SK-N-SH (cell line): Measurements from ENCODE around the gene AFF3. TPM values are rescaled to one million over a fixed set of nuclear protein-coding genes. Genes with fewer than 3 reads are reported as not detected.

ENCODE experiments used
- CTCF ChIA-PET: fragments of 300-600, 350-600 bp; formaldehyde crosslinking; extraction: SDS; loops from one replicate; lab custom pipeline; 2021; lab: Yijun Ruan, JAX
- POLR2A ChIA-PET: fragments of 350-600 bp; sonication (Branson Sonifier 250); formaldehyde crosslinking; extraction: SDS; loops from one replicate; lab custom pipeline; 2020; ENCODE audit warnings: antibody characterized with exemption, inconsistent platforms; lab: Yijun Ruan, JAX
- DNase-seq: peaks from one replicate; pipeline ENCODE4 v3.0.0; 2012
- H2AFZ ChIP-seq: fragments of 200-600 bp; sonication (generic); 2 replicates; pipeline ENCODE4 v1.8.1; 2016; ENCODE audit warnings: antibody characterized with exemption, mild to moderate bottlenecking, low read depth
- H3F3A ChIP-seq: fragments of 200-600 bp; sonication (generic); replicated peaks from 2 replicates; pipeline ENCODE3; 2016; ENCODE audit warnings: antibody characterized with exemption, mild to moderate bottlenecking; ENCODE audit not compliant: insufficient read depth
- H3K27ac ChIP-seq, 2 experiments: fragments of 200-500 bp in 1 of 2; fragments of 200-600 bp in 1 of 2; sonication (Bioruptor generic) in 1 of 2; sonication (generic), shearing (Covaris generic) in 1 of 2; 2 replicates each; pipeline versions ENCODE4 v1.5.1 to v1.6.1; 2014 to 2016; ENCODE audit warnings: low read depth in 2 of 2, inconsistent platforms in 1 of 2, low read length in 1 of 2, mild to moderate bottlenecking in 1 of 2, mixed read lengths in 1 of 2
- H3K27me3 ChIP-seq: fragments of 200-600 bp; sonication (generic), shearing (Covaris generic); 2 replicates; pipeline ENCODE4 v1.6.1; 2016; ENCODE audit warnings: mixed run types; ENCODE audit not compliant: insufficient read depth
- H3K36me3 ChIP-seq, 2 experiments: fragments of 200-500 bp in 1 of 2; fragments of 200-600 bp in 1 of 2; sonication (Bioruptor generic) in 1 of 2; sonication (generic) in 1 of 2; replicated peaks in 1 of 2; 2 replicates each; pipeline versions ENCODE3 to v1.5.1; 2014 to 2016; ENCODE audit warnings: low read length in 1 of 2, mild to moderate bottlenecking in 1 of 2; ENCODE audit not compliant: insufficient read depth in 2 of 2, control insufficient read depth in 1 of 2
- H3K4me1 ChIP-seq, 2 experiments: fragments of 200-500 bp in 1 of 2; fragments of 200-600 bp in 1 of 2; sonication (Bioruptor generic) in 1 of 2; sonication (generic), shearing (Covaris generic) in 1 of 2; 2 replicates each; pipeline versions ENCODE4 v1.5.1 to v1.6.1; 2014 to 2016; ENCODE audit warnings: low read depth in 1 of 2, low read length in 1 of 2, mixed run types in 1 of 2; ENCODE audit not compliant: insufficient read depth in 2 of 2, control insufficient read depth in 1 of 2
- H3K4me2 ChIP-seq: fragments of 200-600 bp; sonication (generic), shearing (Covaris generic); 2 replicates; pipeline ENCODE4 v1.6.1; 2017; ENCODE audit warnings: mixed run types
- H3K4me3 ChIP-seq, 2 experiments: fragments of 200-500 bp in 1 of 2; fragments of 200-600 bp in 1 of 2; sonication (Bioruptor generic) in 1 of 2; sonication (generic), shearing (Covaris generic) in 1 of 2; 2 replicates each; pipeline versions ENCODE4 v1.5.1 to v1.8.1; 2014 to 2016; ENCODE audit warnings: low read depth in 2 of 2, inconsistent platforms in 1 of 2, low read length in 1 of 2, mild to moderate bottlenecking in 1 of 2, mixed read lengths in 1 of 2, moderate library complexity in 1 of 2
- H3K79me2 ChIP-seq: fragments of 200-600 bp; sonication (generic); 2 replicates; pipeline ENCODE4 v1.8.1; 2017; ENCODE audit warnings: mild to moderate bottlenecking; ENCODE audit not compliant: insufficient read depth
- H3K9ac ChIP-seq: fragments of 200-600 bp; sonication (generic); 2 replicates; pipeline ENCODE4 v1.6.1; 2017; ENCODE audit warnings: mixed run types
- H3K9me2 ChIP-seq: fragments of 200-600 bp; sonication (generic); 2 replicates; pipeline ENCODE4 v1.6.1; 2017; ENCODE audit warnings: mixed run types
- H3K9me3 ChIP-seq: fragments of 200-600 bp; sonication (generic); 2 replicates; pipeline ENCODE4 v1.6.1; 2017; ENCODE audit warnings: mixed run types, mild to moderate bottlenecking, moderate library complexity
- H4K20me1 ChIP-seq: fragments of 200-600 bp; sonication (generic); 2 replicates; pipeline ENCODE4 v1.6.1; 2017; ENCODE audit warnings: mild to moderate bottlenecking, mixed run types; ENCODE audit not compliant: insufficient read depth
- ELF1 ChIP-seq: IDR thresholded peaks from 2 replicates; pipeline ENCODE4 v1.4.0; 2012
- EP300 ChIP-seq, 2 experiments: IDR thresholded peaks; 2 replicates each; pipeline versions ENCODE4 v1.4.0 to v1.6.1; 2012; ENCODE audit warnings: borderline replicate concordance in 1 of 2, low read depth in 1 of 2, low read length in 1 of 2
- EZH2phosphoT487 ChIP-seq: fragments of 200-600 bp; sonication (generic); IDR thresholded peaks from 2 replicates; pipeline ENCODE4 v1.6.1; 2017; ENCODE audit warnings: low read depth, mixed run types, mild to moderate bottlenecking, antibody characterized with exemption, moderate library complexity, borderline replicate concordance
- FOSL2 ChIP-seq: IDR thresholded peaks from 2 replicates; pipeline ENCODE4 v1.4.0; 2012; ENCODE audit warnings: low read depth, mild to moderate bottlenecking, moderate library complexity, borderline replicate concordance
- FOXJ3 ChIP-seq: sonication (generic); formaldehyde crosslinking; IDR thresholded peaks from 2 replicates; pipeline ENCODE4 v1.5.1; 2020; ENCODE audit warnings: mild to moderate bottlenecking, missing genetic modification reagents
- FOXM1 ChIP-seq: IDR thresholded peaks from 2 replicates; pipeline ENCODE4 v1.4.0; 2012; ENCODE audit warnings: low read depth, mild to moderate bottlenecking
- GATA2 ChIP-seq: sonication (generic); formaldehyde crosslinking; IDR thresholded peaks from 2 replicates; pipeline ENCODE4 v1.5.0; 2020; ENCODE audit warnings: mild to moderate bottlenecking, missing genetic modification reagents
- JUND ChIP-seq: IDR thresholded peaks from 2 replicates; pipeline ENCODE4 v1.4.0; 2012
- MEF2A ChIP-seq: IDR thresholded peaks from 2 replicates; pipeline ENCODE4 v1.4.0; 2012; ENCODE audit warnings: low read depth, borderline replicate concordance
- MXI1 ChIP-seq: IDR thresholded peaks from 2 replicates; pipeline ENCODE4 v1.6.1; 2012; ENCODE audit warnings: mild to moderate bottlenecking, low read depth, low read length, improper control_type of control experiment
- NFIC ChIP-seq: IDR thresholded peaks from 2 replicates; pipeline ENCODE4 v1.4.0; 2012; ENCODE audit warnings: borderline replicate concordance
- NRF1 ChIP-seq: IDR thresholded peaks from 2 replicates; pipeline ENCODE4 v1.6.1; 2012; ENCODE audit warnings: low read depth, mild to moderate bottlenecking, low read length
- POLR2AphosphoS5 ChIP-seq: IDR thresholded peaks from 2 replicates; pipeline ENCODE4 v1.6.1; 2012; ENCODE audit warnings: low read depth, low read length
- RAD21 ChIP-seq: IDR thresholded peaks from 2 replicates; pipeline ENCODE4 v1.6.1; 2012; ENCODE audit warnings: mild to moderate bottlenecking, low read length
- RCOR1 ChIP-seq: fragments of 150-350 bp; IDR thresholded peaks from 2 replicates; pipeline ENCODE4 v1.6.1; 2017; ENCODE audit warnings: antibody characterized with exemption, low read length
- RXRA ChIP-seq: IDR thresholded peaks from 2 replicates; pipeline ENCODE4 v1.4.0; 2012; ENCODE audit warnings: low read depth, mild to moderate bottlenecking, borderline replicate concordance
- SMC3 ChIP-seq: IDR thresholded peaks from 2 replicates; pipeline ENCODE4 v1.6.1; 2012; ENCODE audit warnings: low read depth, low read length, improper control_type of control experiment
- TAF1 ChIP-seq: IDR thresholded peaks from 2 replicates; pipeline ENCODE4 v1.6.1; 2012; ENCODE audit warnings: low read depth, mild to moderate bottlenecking, low read length, moderate library complexity, borderline replicate concordance
- TEAD4 ChIP-seq: IDR thresholded peaks from 2 replicates; pipeline ENCODE4 v1.4.0; 2012; ENCODE audit warnings: mild to moderate bottlenecking, borderline replicate concordance; ENCODE audit not compliant: insufficient read depth
- YY1 ChIP-seq: IDR thresholded peaks from 2 replicates; pipeline ENCODE4 v1.4.0; 2012; ENCODE audit warnings: low read depth, mild to moderate bottlenecking
- WGBS: methylation state at CpG from one replicate; pipeline ENCODE4 v1.1.6; 2017; ENCODE audit warnings: low lambda C conversion rate; 5-methylcytosine and 5-hydroxymethylcytosine counted together
- polyA plus RNA-seq, 3 experiments: library from polyadenylated mRNA; depleted of rRNA; stranded (reverse); fragments of >200 nt; gene quantifications; 2 replicates each; pipeline ENCODE4 v1.2.3, GENCODE V29; 2012
- TF ChIP-seq, protein P1 (sequence below): fragments of 200-600 bp; sonication (generic); IDR thresholded peaks from 2 replicates; pipeline ENCODE4 v1.6.1; 2017; ENCODE audit warnings: antibody characterized with exemption, mild to moderate bottlenecking, moderate library complexity
- TF ChIP-seq, protein P2 (sequence below): IDR thresholded peaks from 2 replicates; pipeline ENCODE4 v1.4.0; 2012; ENCODE audit warnings: low read depth

Gene AFF3
- polyA plus RNA-seq, 1 of the 3 experiments (the other 2 are of a cell fraction) = 0.36 TPM

DNA sequence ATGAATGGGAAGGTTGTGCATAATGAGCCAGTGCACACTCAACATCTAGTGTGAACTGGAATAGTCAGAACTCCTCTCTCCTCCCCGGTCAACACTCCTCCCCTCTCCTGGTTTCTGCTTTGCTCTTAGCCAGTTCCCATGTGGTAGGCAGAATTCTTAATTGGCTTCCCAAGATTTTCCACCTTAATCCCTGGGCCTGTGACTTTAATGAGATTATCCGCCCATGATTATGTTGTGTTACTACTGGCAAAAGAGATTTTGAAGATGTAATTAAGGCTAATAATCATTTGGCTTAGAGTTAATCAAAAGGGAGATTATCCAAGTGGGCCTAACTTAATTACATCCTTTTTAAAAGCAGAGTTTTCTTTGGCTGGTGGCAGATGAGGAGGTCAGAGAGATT lies 618.3 kb downstream of the AFF3 start:
- ChIA-PET CTCF (no interaction called here), POLR2A (no interaction called here)
- WGBS = 66% methylated on average over 2 of the region's 2 CpGs

DNA sequence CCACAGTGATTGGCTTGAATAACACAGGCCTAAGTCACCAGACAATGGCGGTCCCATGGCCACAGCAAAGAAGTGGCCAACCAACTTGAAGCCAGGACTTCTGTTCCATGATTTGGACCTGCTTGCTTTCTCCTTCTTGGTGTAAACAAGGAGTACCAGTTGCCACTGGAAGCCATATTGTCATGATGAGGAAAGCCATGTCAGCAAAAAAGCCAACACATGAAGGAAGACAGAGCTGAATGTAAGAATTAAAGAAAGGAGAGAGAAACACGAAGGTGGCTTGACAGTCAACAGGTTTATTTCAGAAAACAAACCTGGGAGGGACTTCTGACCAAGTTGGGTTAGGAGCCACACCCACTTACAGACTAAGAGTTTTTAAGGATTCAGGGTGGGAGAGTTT lies 620.2 kb downstream of the AFF3 start:
- H3F3A ChIP-seq = no peaks in the 10 kb centered on the region
- H2AFZ ChIP-seq = no peak overlapping the region
- H3K4me1 ChIP-seq = peaks cover 0 to 3% of the 10 kb centered on the region in 2 experiments; a peak in 1 of 4 replicates
- H3K27me3 ChIP-seq = no peaks in the 10 kb centered on the region
- H3K4me2 ChIP-seq = no peak overlapping the region
- H4K20me1 ChIP-seq = no peaks in the 10 kb centered on the region
- no peaks in the 10 kb centered on the region for H3K79me2 ChIP-seq
- H3K9me3 ChIP-seq = no peaks in the 10 kb centered on the region
- WGBS = 42% methylated on average over 2 of the region's 2 CpGs
- no peak for DNase-seq
- H3K4me3 ChIP-seq = no peak overlapping the region
- H3K36me3 ChIP-seq = no peaks in the 10 kb centered on the region
- no peak overlapping the region for H3K9ac ChIP-seq
- CTCF ChIA-PET = interaction anchor here (0.9 kb wide), 1 partner anchor 22 kb away, joined by 4 read pairs; no protein-coding TSS in a partner anchor
- TF ChIP-seq ELF1 (no peak), EP300 (IDR thresholded peaks at IDR 0.05; ENCODE audit: borderline replicate concordance in 1 of 2, low read depth in 1 of 2, low read length in 1 of 2) (no peak), MXI1 (no peak), POLR2AphosphoS5 (no peak), NFIC (no peak), FOSL2 (no peak), TEAD4 (no peak), RXRA (no peak), JUND (no peak)
- TF ChIP-seq, protein P1, sequence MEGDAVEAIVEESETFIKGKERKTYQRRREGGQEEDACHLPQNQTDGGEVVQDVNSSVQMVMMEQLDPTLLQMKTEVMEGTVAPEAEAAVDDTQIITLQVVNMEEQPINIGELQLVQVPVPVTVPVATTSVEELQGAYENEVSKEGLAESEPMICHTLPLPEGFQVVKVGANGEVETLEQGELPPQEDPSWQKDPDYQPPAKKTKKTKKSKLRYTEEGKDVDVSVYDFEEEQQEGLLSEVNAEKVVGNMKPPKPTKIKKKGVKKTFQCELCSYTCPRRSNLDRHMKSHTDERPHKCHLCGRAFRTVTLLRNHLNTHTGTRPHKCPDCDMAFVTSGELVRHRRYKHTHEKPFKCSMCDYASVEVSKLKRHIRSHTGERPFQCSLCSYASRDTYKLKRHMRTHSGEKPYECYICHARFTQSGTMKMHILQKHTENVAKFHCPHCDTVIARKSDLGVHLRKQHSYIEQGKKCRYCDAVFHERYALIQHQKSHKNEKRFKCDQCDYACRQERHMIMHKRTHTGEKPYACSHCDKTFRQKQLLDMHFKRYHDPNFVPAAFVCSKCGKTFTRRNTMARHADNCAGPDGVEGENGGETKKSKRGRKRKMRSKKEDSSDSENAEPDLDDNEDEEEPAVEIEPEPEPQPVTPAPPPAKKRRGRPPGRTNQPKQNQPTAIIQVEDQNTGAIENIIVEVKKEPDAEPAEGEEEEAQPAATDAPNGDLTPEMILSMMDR = no peak
- TF ChIP-seq, protein P2, sequence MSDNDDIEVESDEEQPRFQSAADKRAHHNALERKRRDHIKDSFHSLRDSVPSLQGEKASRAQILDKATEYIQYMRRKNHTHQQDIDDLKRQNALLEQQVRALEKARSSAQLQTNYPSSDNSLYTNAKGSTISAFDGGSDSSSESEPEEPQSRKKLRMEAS = no peak
- TF ChIP-seq, all 33 proteins: peak for 0
- Histone ChIP-seq H3K9me2 (no peaks in the 10 kb centered on the region), H3K27ac (no peak overlapping the region)
- POLR2A ChIA-PET = no interaction called here

More for the DNA sequence above, 618.3 kb downstream of the AFF3 start:
- H3K79me2 ChIP-seq = no peaks in the 10 kb centered on the region
- H3K27ac ChIP-seq = no peak overlapping the region
- H3K27me3 ChIP-seq = no peaks in the 10 kb centered on the region
- no peaks in the 10 kb centered on the region for H3K36me3 ChIP-seq
- no peaks in the 10 kb centered on the region for H3K9me3 ChIP-seq
- no peaks in the 10 kb centered on the region for H3K9me2 ChIP-seq
- no peak overlapping the region for H3K9ac ChIP-seq
- no peak overlapping the region for H3K4me2 ChIP-seq
- H3K4me1 ChIP-seq = peaks cover 0 to 3% of the 10 kb centered on the region in 2 experiments; a peak in 1 of 4 replicates
- no peaks in the 10 kb centered on the region for H3F3A ChIP-seq
- H3K4me3 ChIP-seq = no peak overlapping the region
- no peak for TF ChIP-seq SMC3
- TF ChIP-seq ELF1 = no peak
- no peak for TF ChIP-seq NRF1
- no peak for TF ChIP-seq FOXM1
- TF ChIP-seq EZH2phosphoT487 = no peak
- no peak for TF ChIP-seq MXI1
- no peak for TF ChIP-seq GATA2
- TF ChIP-seq FOSL2 = no peak
- TF ChIP-seq RCOR1 = no peak
- TF ChIP-seq YY1 = no peak
- no peak for TF ChIP-seq RXRA
- no peak for TF ChIP-seq MEF2A
- no peak for TF ChIP-seq RAD21
- TF ChIP-seq JUND = no peak
- no peak for TF ChIP-seq FOXJ3 (CRISPR knock-in tag)
- no peak for TF ChIP-seq TAF1
- TF ChIP-seq, protein P1 = no peak
- no peak overlapping the region for H2AFZ ChIP-seq
- DNase-seq = no peak
- no peaks in the 10 kb centered on the region for H4K20me1 ChIP-seq
